IPS-15b (cell line): ENCODE results near the gene GNAO1.
A peak's percentile ranks its signal among the peaks of the same experiment; 100 is the strongest.

ENCODE experiments used
- H3K27me3 ChIP-seq: one replicate; pipeline ENCODE4 v1.6.1; 2013; ENCODE audit warnings: low read length; ENCODE audit not compliant: control insufficient read depth, insufficient read depth
- H3K36me3 ChIP-seq: one replicate; pipeline ENCODE4 v1.6.1; 2013; ENCODE audit warnings: low read length; ENCODE audit not compliant: control insufficient read depth, insufficient read depth
- H3K4me1 ChIP-seq: one replicate; pipeline ENCODE4 v1.6.1; 2013; ENCODE audit warnings: mild to moderate bottlenecking, low read length; ENCODE audit not compliant: control insufficient read depth, insufficient read depth
- H3K4me3 ChIP-seq: one replicate; pipeline ENCODE4 v1.5.1; 2013; ENCODE audit warnings: low read depth, low read length
- H3K9ac ChIP-seq: one replicate; pipeline ENCODE4 v1.6.1; 2013; ENCODE audit warnings: low read depth, mild to moderate bottlenecking, low read length
- H3K9me3 ChIP-seq: one replicate; pipeline ENCODE4 v1.6.1; 2013; ENCODE audit warnings: mild to moderate bottlenecking, low read length; ENCODE audit not compliant: control insufficient read depth, insufficient read depth

The GNAO1 gene

DNA sequence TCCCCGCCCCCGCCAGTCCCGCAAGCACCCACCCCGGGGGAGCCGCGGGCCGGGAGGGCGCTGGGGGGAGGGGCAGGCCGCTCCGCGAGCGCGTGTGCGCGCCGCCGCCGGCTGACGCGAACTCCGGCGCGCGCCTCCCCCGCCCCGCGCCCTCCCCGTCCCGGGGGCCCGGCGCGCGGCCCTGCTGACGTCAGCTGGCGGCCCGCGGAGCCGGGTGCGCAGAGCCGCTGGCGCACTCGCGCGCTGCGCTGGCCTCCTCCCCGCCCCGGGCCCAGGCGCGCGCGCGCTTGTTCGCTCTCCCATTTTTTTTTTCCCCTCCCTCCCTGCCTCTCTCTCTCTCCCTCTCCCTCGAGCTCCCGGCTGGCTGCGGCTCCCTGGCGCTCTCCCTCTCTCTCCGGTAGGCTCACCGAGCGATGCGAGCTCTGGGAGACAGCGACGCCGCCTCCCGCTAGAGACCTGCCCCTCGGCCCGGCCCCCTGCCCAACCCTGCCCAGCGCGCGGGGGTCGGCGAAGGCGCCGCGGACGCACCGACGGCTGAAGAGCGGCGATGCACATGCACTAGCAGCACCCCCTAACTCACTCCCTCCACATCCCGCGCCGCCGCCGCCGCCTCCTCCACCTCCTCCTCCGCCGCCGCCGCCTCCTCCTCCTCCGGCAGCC is at the start of gene GNAO1:
TSS of gene GNAO1 (plus strand) at position 334 of the 660 bp plus-strand sequence. CDS start 747 bp downstream, outside the sequence.
- no peak within 1 kb of the TSS for H3K9ac ChIP-seq
- no peaks in the 10 kb centered on the region for H3K9me3 ChIP-seq
- peaks cover 7% of the 10 kb centered on the region for H3K4me1 ChIP-seq
- peak within 1 kb of the TSS; percentile 65 for H3K4me3 ChIP-seq
- no peaks in the 10 kb centered on the region for H3K36me3 ChIP-seq
- H3K27me3 ChIP-seq = peaks cover 44% of the 10 kb centered on the region

- no peaks in the 10 kb centered on the region for H3K27me3 ChIP-seq
- no peaks in the 10 kb centered on the region for H3K4me1 ChIP-seq
- no peak overlapping the region for H3K9ac ChIP-seq
- no peak overlapping the region for H3K4me3 ChIP-seq
- no peaks in the 10 kb centered on the region for H3K9me3 ChIP-seq
- H3K36me3 ChIP-seq = no peaks in the 10 kb centered on the region
Measured at GRCh38 chr16:56143666-56144065, 47.6 kb upstream of the GNAO1 start.

- H3K27me3 ChIP-seq = no peaks in the 10 kb centered on the region
- H3K4me3 ChIP-seq = no peak overlapping the region
- H3K4me1 ChIP-seq = no peaks in the 10 kb centered on the region
- no peaks in the 10 kb centered on the region for H3K9me3 ChIP-seq
- H3K9ac ChIP-seq = no peak overlapping the region
- no peaks in the 10 kb centered on the region for H3K36me3 ChIP-seq
Measured at GRCh38 chr16:56145369-56145768, 45.9 kb upstream of the GNAO1 start.

DNA sequence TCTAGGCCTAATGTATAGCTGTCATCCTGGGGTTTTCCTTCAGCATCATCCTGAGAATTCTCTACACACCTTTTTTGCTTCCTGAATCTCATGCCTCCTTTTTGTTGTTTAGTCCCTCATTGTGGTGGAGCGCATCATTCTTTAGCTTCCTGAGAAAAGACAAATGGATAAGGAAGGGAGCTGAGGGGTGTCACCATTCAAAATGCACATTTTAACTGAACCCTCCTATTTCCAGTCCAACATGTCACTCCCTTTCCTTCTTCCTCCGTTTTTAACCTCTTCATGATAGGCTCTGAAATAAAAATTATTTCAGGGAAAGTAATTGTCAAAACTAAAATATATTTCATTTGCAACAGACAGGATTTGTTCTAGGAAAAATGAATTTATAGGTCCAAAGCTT is 39.7 kb upstream of the GNAO1 start:
- no peaks in the 10 kb centered on the region for H3K36me3 ChIP-seq
- no peaks in the 10 kb centered on the region for H3K27me3 ChIP-seq
- H3K9ac ChIP-seq = no peak overlapping the region
- no peaks in the 10 kb centered on the region for H3K9me3 ChIP-seq
- H3K4me1 ChIP-seq = no peaks in the 10 kb centered on the region
- H3K4me3 ChIP-seq = no peak overlapping the region

- H3K27me3 ChIP-seq = no peaks in the 10 kb centered on the region
- H3K4me1 ChIP-seq = no peaks in the 10 kb centered on the region
- H3K4me3 ChIP-seq = no peak overlapping the region
Measured at GRCh38 chr16:56161658-56162057, 29.6 kb upstream of the GNAO1 start.

DNA sequence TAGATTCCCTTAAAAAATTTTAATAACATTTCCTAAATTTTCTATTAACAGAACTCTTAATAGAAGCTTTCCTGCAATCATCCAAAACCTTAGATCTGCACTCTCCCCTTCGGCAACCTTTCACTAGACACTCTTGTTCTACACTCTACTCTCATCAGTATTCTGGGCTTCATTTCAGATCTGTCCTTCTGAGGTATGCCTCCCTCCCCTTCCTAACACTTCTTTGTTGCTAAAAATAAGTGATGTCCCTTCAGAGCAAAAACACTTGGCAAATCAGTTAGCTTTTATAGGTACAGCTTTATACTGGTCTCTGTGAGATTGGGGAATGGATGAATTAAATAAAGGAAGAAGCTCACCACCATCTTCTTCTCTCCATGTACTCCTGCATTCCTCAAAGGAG is 28.2 kb upstream of the GNAO1 start:
- H3K36me3 ChIP-seq = no peaks in the 10 kb centered on the region
- no peaks in the 10 kb centered on the region for H3K4me1 ChIP-seq
- H3K4me3 ChIP-seq = no peak overlapping the region
- no peaks in the 10 kb centered on the region for H3K27me3 ChIP-seq
- no peak overlapping the region for H3K9ac ChIP-seq
- H3K9me3 ChIP-seq = no peaks in the 10 kb centered on the region

More at GRCh38 chr16:56161658-56162057, 29.6 kb upstream of the GNAO1 start:
- no peaks in the 10 kb centered on the region for H3K36me3 ChIP-seq
- H3K9me3 ChIP-seq = no peaks in the 10 kb centered on the region
- no peak overlapping the region for H3K9ac ChIP-seq

DNA sequence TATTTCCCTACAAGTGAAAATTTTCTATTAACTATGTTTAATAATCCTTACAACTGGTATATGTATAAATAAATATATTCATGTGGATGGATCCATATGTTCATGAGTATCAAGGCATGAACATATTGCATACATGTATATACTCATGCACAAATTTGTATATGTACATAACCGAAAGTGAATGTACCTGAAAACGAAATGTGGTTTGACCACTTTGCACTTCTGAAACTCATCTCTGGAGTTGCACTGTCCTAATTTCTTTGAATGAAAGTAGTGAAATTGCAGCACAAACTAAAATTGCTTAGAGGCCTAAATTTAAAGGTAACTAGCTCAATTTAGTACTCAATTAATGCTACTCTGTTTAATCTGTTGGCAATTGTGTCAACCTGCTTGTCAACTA is 27.4 kb upstream of the GNAO1 start:
- H3K4me1 ChIP-seq = no peaks in the 10 kb centered on the region
- H3K36me3 ChIP-seq = no peaks in the 10 kb centered on the region
- no peaks in the 10 kb centered on the region for H3K27me3 ChIP-seq
- H3K9me3 ChIP-seq = no peaks in the 10 kb centered on the region
- no peak overlapping the region for H3K4me3 ChIP-seq
- H3K9ac ChIP-seq = no peak overlapping the region

DNA sequence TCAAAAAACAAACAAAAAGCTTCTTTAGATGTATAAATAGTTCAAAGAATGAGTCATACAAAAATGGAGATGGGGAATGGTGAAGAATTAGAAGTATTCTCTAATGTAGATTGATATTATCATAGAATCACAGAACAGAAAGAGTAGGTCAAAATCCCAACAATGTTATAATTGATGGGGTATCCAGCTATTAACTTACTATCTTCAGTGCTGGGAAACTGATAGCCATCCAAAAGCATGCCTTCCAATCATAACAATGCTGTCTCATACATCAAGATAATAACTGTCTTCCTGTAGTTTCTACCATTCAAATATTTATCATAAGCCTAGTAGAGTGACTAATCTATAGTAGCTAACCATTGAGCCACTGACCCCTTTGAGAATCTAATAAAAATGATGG is 26.7 kb upstream of the GNAO1 start:
- no peaks in the 10 kb centered on the region for H3K27me3 ChIP-seq
- no peak overlapping the region for H3K9ac ChIP-seq

GRCh38 chr16:56174411-56174810 is 16.9 kb upstream of the GNAO1 start:
- no peaks in the 10 kb centered on the region for H3K4me1 ChIP-seq
- no peaks in the 10 kb centered on the region for H3K36me3 ChIP-seq
- H3K27me3 ChIP-seq = no peaks in the 10 kb centered on the region
- H3K9ac ChIP-seq = no peak overlapping the region
- no peaks in the 10 kb centered on the region for H3K9me3 ChIP-seq
- H3K4me3 ChIP-seq = no peak overlapping the region

More for the DNA sequence above, 26.7 kb upstream of the GNAO1 start:
- no peaks in the 10 kb centered on the region for H3K36me3 ChIP-seq
- no peaks in the 10 kb centered on the region for H3K9me3 ChIP-seq
- H3K4me3 ChIP-seq = no peak overlapping the region
- H3K4me1 ChIP-seq = no peaks in the 10 kb centered on the region

DNA sequence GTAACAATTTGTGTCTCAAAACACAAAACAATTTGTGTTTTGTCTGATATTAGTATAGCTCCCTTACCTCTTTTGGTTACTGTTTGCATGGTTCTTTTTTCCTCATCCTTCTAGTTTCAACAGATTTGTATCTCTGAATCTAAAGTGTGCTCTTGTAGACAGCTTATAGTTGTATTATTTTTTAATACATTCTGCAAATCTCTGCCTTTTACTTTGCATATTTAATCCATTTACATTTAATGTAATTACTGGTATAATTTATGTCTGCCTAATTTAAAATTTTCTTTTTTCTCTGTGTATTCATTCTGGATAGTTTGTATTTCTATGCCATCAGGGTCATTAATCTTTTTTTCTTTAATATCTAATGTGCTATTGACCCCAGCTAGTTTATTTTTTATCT is 9.9 kb upstream of the GNAO1 start:
- Histone ChIP-seq H3K4me1 (no peaks in the 10 kb centered on the region), H3K9ac (no peak overlapping the region), H3K36me3 (no peaks in the 10 kb centered on the region), H3K27me3 (no peaks in the 10 kb centered on the region), H3K9me3 (no peaks in the 10 kb centered on the region), H3K4me3 (no peak overlapping the region)

DNA sequence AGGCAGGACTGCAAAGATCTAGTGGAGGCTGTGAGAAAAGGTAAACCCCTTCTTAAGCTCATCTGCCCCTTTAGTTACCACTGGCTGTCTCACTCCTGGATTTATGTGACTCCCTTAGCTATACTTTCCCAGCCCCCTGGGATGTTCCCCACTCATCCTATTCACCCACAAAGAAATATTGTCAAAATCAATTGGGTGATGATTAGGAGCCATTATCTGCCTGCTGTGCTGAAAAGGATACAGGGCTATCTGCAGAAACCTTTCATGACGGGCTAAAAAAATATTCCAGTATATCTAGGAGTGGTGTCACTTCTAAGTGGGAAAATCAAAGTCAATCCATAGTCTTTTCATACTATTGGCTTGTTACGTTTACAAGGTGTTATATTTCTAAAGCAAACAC is 8.0 kb upstream of the GNAO1 start:
- Histone ChIP-seq H3K4me1 (no peaks in the 10 kb centered on the region), H3K9me3 (no peaks in the 10 kb centered on the region), H3K27me3 (peaks cover 5% of the 10 kb centered on the region)

DNA sequence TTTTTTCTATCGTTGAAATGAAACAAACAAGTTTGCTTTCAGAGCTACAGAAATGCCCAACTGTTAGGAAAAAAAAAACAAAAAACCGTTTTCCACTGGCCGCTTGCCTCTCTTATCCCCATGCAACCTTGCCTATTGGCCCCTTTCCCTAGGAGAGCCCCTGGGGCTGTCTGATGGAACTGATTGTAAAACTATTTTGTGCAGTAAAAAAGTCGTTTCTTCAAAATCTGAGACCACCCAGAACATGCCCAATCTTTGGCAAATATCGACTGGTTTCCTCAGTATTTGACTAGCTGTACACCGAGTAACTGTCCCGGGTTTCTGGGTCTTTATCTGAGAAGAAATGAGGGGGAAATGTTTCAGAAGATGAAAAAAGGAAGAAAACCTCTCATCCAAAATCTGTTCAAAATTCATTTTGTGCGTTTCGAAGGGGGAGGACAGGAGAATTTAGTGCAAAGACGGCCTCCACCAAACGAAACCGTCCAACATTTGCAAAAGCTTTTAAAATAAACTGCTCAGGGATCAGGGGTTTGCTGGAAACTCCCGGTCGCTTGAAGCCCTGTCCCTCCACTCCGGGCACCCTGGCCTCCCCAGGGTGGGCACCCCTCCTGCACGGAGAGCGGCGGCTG is 1.1 kb upstream of the GNAO1 start:
- peaks cover 7% of the 10 kb centered on the region for H3K4me1 ChIP-seq
- H3K9ac ChIP-seq = no peak overlapping the region
- H3K9me3 ChIP-seq = no peaks in the 10 kb centered on the region
- H3K4me3 ChIP-seq = peak overlapping the region; percentile 65
- no peaks in the 10 kb centered on the region for H3K36me3 ChIP-seq
- peaks cover 44% of the 10 kb centered on the region for H3K27me3 ChIP-seq

More for the DNA sequence above, 8.0 kb upstream of the GNAO1 start:
- Histone ChIP-seq H3K4me3 (no peak overlapping the region), H3K36me3 (no peaks in the 10 kb centered on the region), H3K9ac (no peak overlapping the region)
